GM18867 (cell line): ENCODE measurements around the gene CSNK1G1.
A peak's percentile ranks its signal among the peaks of the same experiment; 100 is the strongest.
"Not testable (repeated sequence)": the region's sequence is repeated elsewhere in the genome, so short reads cannot be mapped to it uniquely, and the experiment has no call there.

Source experiments
- ATAC-seq: cut with Tn5 transposase; IDR thresholded peaks from one replicate; pipeline ENCODE4 v1.9.1; 2021; ENCODE audit warnings: mild to moderate bottlenecking, moderate library complexity; ENCODE audit not compliant: unreplicated experiment

The CSNK1G1 gene

GRCh38 chr15:64288999-64289398 is 67.0 kb downstream of the CSNK1G1 start:
- no peak for ATAC-seq

- ATAC-seq: no peak
Observed at GRCh38 chr15:64288577-64288976, 67.4 kb downstream of the CSNK1G1 start.

DNA sequence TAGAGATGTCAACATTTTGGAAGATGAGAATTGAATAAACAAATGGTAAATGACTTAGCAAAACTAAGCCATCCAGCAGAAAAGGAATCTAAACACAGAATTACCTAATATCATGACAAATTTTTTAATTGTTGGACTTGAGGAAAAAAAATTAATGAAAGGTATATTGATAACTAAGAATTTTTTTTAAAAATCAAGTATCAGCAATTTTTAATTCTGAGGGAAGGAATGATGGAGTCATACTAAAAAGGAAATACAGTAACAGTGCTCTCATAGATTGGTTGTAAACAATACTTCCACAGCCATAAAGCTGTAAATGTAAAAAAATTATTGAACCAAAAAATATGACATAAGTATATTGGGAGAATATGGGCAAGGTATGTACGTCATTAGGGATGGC is 68.0 kb downstream of the CSNK1G1 start:
- no peak for ATAC-seq

- ATAC-seq: no peak
Observed at GRCh38 chr15:64286473-64286872, 69.5 kb downstream of the CSNK1G1 start.

DNA sequence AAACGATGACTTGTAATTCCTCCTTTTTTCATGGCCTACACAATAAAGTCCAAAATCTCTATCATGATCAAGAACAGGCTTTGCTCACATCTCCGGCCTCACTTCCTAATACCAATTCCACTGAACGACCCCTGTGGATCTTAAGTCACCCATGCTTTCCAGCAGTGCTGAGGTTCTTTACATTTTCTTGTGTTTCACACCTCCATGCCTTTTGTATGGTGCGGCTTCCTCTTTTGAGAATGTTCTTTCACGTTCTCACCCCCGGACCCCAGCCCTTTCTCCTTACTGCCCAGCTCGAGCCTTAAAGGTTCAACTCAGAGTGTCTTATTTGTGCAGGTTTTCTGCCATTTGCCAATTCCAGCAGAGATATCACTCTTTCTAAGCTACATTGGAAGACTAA is 70.1 kb downstream of the CSNK1G1 start:
- no peak for ATAC-seq

GRCh38 chr15:64285150-64285549 is 70.8 kb downstream of the CSNK1G1 start:
- ATAC-seq: no peak

GRCh38 chr15:64284042-64284441 is 71.9 kb downstream of the CSNK1G1 start:
- no peak for ATAC-seq

DNA sequence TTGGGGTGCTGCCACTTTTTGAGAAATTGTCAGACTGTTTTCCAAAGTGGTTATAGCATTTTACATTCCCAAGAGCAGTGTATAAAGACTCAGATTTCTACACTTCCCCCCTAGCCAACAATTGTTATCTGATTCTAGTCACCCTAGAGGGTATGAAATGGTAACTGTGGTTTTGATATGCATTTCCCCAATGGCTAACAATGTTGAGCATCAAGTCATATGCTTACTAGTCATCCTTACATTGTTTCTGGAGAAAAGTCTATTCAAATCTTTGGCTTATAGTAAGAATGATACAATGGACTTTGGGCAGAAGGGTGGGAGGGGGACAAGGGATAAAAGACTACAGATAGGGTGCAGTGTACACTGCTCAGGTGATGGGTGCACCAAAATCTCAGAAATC is 73.3 kb downstream of the CSNK1G1 start:
- ATAC-seq: no peak

DNA sequence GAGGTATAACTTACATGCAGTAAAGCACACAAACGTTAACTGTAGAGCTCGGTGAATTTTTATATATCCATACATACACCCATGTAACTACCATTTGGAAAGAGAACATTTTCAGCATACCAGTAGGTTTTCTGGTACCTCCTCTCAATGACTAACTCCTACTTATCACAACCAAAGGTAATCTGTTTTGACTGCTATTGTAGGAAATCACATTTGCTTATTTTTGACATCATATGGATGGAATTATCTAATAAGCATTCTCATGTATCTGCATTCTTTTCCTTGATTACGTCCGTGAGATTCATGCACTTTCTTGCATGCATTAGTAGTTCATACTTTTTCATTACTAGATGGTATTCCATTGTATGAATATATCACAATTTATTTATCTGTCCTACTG is 76.8 kb downstream of the CSNK1G1 start:
- ATAC-seq: no peak

- no peak for ATAC-seq
Observed at GRCh38 chr15:64275934-64276333, 80.0 kb downstream of the CSNK1G1 start.

- ATAC-seq: no peak
Observed at GRCh38 chr15:64274341-64274950, 81.5 kb downstream of the CSNK1G1 start.

GRCh38 chr15:64267331-64267973 is 88.5 kb downstream of the CSNK1G1 start:
- ATAC-seq: no peak

GRCh38 chr15:64265188-64265587 is 90.8 kb downstream of the CSNK1G1 start:
- not testable (repeated sequence) for ATAC-seq

DNA sequence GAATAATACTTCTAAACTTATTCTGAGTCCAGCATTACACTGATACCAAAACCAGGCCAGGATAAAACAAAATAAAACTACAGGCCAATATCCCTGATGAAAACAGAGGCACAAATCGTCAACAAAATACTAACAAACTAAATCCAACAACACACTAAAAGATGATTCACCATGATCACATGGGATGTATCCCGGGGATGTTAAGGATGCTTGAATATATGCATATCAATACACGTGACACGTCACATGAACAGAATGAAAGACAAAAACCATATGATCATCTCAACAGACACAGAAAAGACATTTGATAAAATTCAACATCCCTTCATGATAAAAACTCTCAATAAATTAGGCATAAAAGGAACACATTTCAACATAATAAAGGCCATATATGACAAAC is 91.5 kb downstream of the CSNK1G1 start:
- no peak for ATAC-seq

- no peak for ATAC-seq
Observed at GRCh38 chr15:64263567-64263966, 92.4 kb downstream of the CSNK1G1 start.

- ATAC-seq: no peak
Observed at GRCh38 chr15:64256051-64256450, 99.9 kb downstream of the CSNK1G1 start.

GRCh38 chr15:64251658-64252057 is 104.3 kb downstream of the CSNK1G1 start:
- no peak for ATAC-seq

- ATAC-seq: no peak
Observed at GRCh38 chr15:64251121-64251520, 104.9 kb downstream of the CSNK1G1 start.

DNA sequence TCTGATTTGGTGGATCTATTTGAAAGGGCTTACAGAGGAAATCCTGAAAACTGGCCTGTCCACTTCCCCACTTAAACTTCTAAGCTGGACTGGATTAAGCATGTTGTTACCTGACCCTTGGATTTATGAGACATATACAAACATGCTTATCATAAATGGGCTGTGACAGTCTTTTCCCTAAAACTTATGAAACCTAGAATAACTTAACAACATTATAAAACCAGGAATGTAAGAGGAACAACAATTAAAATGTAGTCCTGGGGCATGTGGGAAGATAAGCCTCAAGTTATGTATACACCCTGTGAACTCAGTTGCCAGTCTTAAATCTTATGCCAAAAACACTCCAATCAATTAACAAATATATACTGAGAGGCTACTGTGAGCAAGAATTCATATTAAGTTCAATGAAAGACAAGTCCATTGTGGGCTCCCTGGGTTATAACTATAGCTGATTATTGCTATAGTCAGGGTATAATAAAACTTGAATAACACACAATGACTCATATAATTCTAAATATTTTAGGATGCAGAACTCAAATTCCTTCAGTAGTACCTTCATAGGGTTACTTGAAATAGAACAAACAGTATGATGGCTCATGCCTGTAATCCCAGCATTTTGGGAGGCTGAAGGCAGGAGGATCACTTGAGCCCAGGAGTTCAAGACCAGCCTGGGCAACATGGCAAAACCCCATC is 105.9 kb downstream of the CSNK1G1 start:
- no peak for ATAC-seq

GRCh38 chr15:64249406-64249805 is 106.6 kb downstream of the CSNK1G1 start:
- no peak for ATAC-seq

- peak; percentile 69 for ATAC-seq
Observed at GRCh38 chr15:64247906-64248541, 107.9 kb downstream of the CSNK1G1 start.

- ATAC-seq: no peak
Observed at GRCh38 chr15:64247535-64247905, 108.5 kb downstream of the CSNK1G1 start.
